Mesendoderm (in vitro differentiated cells): ENCODE results near the gene PPP1R12B.
A peak's percentile ranks its signal among the peaks of the same experiment; 100 is the strongest.
"Not testable (repeated sequence)": the region's sequence is repeated elsewhere in the genome, so short reads cannot be mapped to it uniquely, and the experiment has no call there.

Source experiments
- DNase-seq: peaks from one replicate; pipeline ENCODE4 v3.0.0; 2013
- H2AK5ac ChIP-seq: 2 replicates; pipeline ENCODE4 v1.6.1; 2013; ENCODE audit warnings: low read length, inconsistent platforms
- H2BK120ac ChIP-seq: 2 replicates; pipeline ENCODE4 v1.6.1; 2013; ENCODE audit warnings: low read depth, mild to moderate bottlenecking, low read length, moderate library complexity, mixed read lengths
- H2BK15ac ChIP-seq: replicated peaks from 2 replicates; pipeline ENCODE4 v1.6.1; 2013; ENCODE audit warnings: low read depth, mild to moderate bottlenecking, moderate library complexity
- H2BK5ac ChIP-seq: 2 replicates; pipeline ENCODE4 v1.6.1; 2013; ENCODE audit warnings: low read length, inconsistent platforms
- H3K18ac ChIP-seq: 2 replicates; pipeline ENCODE4 v1.6.1; 2013; ENCODE audit warnings: mild to moderate bottlenecking, low read length, mixed read lengths
- H3K23ac ChIP-seq: one replicate; pipeline ENCODE4 v1.6.1; 2013; ENCODE audit warnings: low read length
- H3K27ac ChIP-seq: 2 replicates; pipeline ENCODE4 v1.5.1; 2013; ENCODE audit warnings: low read depth, mild to moderate bottlenecking, inconsistent platforms, low read length, moderate library complexity
- H3K27me3 ChIP-seq: 2 replicates; pipeline ENCODE4 v1.6.1; 2013; ENCODE audit warnings: low read length, control low read depth, mild to moderate bottlenecking, inconsistent platforms; ENCODE audit not compliant: insufficient read depth, poor library complexity
- H3K36me3 ChIP-seq: 2 replicates; pipeline ENCODE4 v1.6.1; 2013; ENCODE audit warnings: low read length, inconsistent platforms; ENCODE audit not compliant: control insufficient read depth, insufficient read depth
- H3K4ac ChIP-seq: one replicate; pipeline ENCODE4 v1.6.1; 2013; ENCODE audit warnings: low read depth, mild to moderate bottlenecking, low read length, moderate library complexity
- H3K4me1 ChIP-seq: 2 replicates; pipeline ENCODE4 v1.6.1; 2013; ENCODE audit warnings: low read depth, low read length, inconsistent platforms; ENCODE audit not compliant: control insufficient read depth
- H3K4me2 ChIP-seq: 2 replicates; pipeline ENCODE4 v1.6.1; 2013; ENCODE audit warnings: low read length
- H3K4me3 ChIP-seq: 2 replicates; pipeline ENCODE4 v1.5.1; 2013; ENCODE audit warnings: mild to moderate bottlenecking, low read length
- H3K56ac ChIP-seq: one replicate; pipeline ENCODE4 v1.6.1; 2013; ENCODE audit warnings: low read length
- H3K79me1 ChIP-seq: 2 replicates; pipeline ENCODE4 v1.6.1; 2013; ENCODE audit warnings: low read length, inconsistent platforms
- H3K79me2 ChIP-seq: 2 replicates; pipeline ENCODE4 v1.6.1; 2013; ENCODE audit warnings: mild to moderate bottlenecking, low read length; ENCODE audit not compliant: control insufficient read depth, insufficient read depth
- H3K9ac ChIP-seq: 2 replicates; pipeline ENCODE4 v1.6.1; 2013; ENCODE audit warnings: low read length, inconsistent platforms
- H4K5ac ChIP-seq: one replicate; pipeline ENCODE4 v1.6.1; 2013; ENCODE audit warnings: low read length
- H4K8ac ChIP-seq: one replicate; pipeline ENCODE4 v1.6.1; 2013; ENCODE audit warnings: low read depth, mild to moderate bottlenecking, control low read depth, low read length, moderate library complexity
- WGBS: extraction: QIAGEN DNeasy Blood & Tissue Kit; methylation state at CpG from one replicate; pipeline ENCODE4 v1.1.7; 2013; ENCODE audit warnings: low lambda C conversion rate, missing lambda C conversion rate; ENCODE audit not compliant: insufficient coverage; ENCODE audit errors: extremely low coverage; 5-methylcytosine and 5-hydroxymethylcytosine counted together

The PPP1R12B gene

GRCh38 chr1:202624088-202624780, 275.7 kb downstream of the PPP1R12B start:
- H3K9ac ChIP-seq = no peak overlapping the region
- H3K4ac ChIP-seq = no peak overlapping the region
- H2BK15ac ChIP-seq = no peak overlapping the region
- H2BK120ac ChIP-seq = no peak overlapping the region
- no peak overlapping the region for H3K27ac ChIP-seq
- no peaks in the 10 kb centered on the region for H3K79me1 ChIP-seq
- no peak overlapping the region for H4K8ac ChIP-seq
- H3K36me3 ChIP-seq = no peaks in the 10 kb centered on the region
- no peaks in the 10 kb centered on the region for H3K27me3 ChIP-seq
- 100% methylated on average over 5 of the region's 7 CpGs for WGBS
- H3K18ac ChIP-seq = no peak overlapping the region
- no peak overlapping the region for H2BK5ac ChIP-seq
- no peak overlapping the region for H3K23ac ChIP-seq
- no peak overlapping the region for H3K56ac ChIP-seq
- no peak overlapping the region for H3K4me3 ChIP-seq
- H3K4me2 ChIP-seq = no peak overlapping the region
- H3K4me1 ChIP-seq = peaks cover 3% of the 10 kb centered on the region
- no peak overlapping the region for H2AK5ac ChIP-seq
- H4K5ac ChIP-seq = no peak overlapping the region
- DNase-seq = no peak
- no peaks in the 10 kb centered on the region for H3K79me2 ChIP-seq

GRCh38 chr1:202624781-202625108, 276.2 kb downstream of the PPP1R12B start:
- Histone ChIP-seq H3K56ac (no peak overlapping the region), H2BK120ac (no peak overlapping the region), H3K18ac (no peak overlapping the region), H3K79me1 (no peaks in the 10 kb centered on the region), H3K79me2 (no peaks in the 10 kb centered on the region), H2BK15ac (no peak overlapping the region), H3K27ac (no peak overlapping the region), H3K27me3 (no peaks in the 10 kb centered on the region), H3K23ac (no peak overlapping the region), H4K8ac (no peak overlapping the region), H3K9ac (no peak overlapping the region), H2BK5ac (no peak overlapping the region), H4K5ac (no peak overlapping the region), H3K36me3 (no peaks in the 10 kb centered on the region), H3K4me3 (no peak overlapping the region), H3K4me1 (peaks cover 3% of the 10 kb centered on the region), H3K4me2 (no peak overlapping the region), H2AK5ac (no peak overlapping the region), H3K4ac (no peak overlapping the region)
- WGBS = 100% methylated on average over 1 of the region's 1 CpG
- DNase-seq = peak; percentile 39

GRCh38 chr1:202625416-202626360, 277.2 kb downstream of the PPP1R12B start:
- no CpG with 5 or more reads among the region's 28 CpGs for WGBS
- Histone ChIP-seq H3K56ac (no peak overlapping the region), H4K5ac (no peak overlapping the region), H3K4ac (no peak overlapping the region), H3K36me3 (no peaks in the 10 kb centered on the region), H3K23ac (no peak overlapping the region), H3K4me1 (peaks cover 3% of the 10 kb centered on the region), H3K4me2 (no peak overlapping the region), H3K9ac (no peak overlapping the region), H3K18ac (no peak overlapping the region), H2BK120ac (no peak overlapping the region), H2BK5ac (no peak overlapping the region), H3K27ac (no peak overlapping the region), H3K79me2 (no peaks in the 10 kb centered on the region), H4K8ac (no peak overlapping the region), H3K79me1 (no peaks in the 10 kb centered on the region), H3K4me3 (no peak overlapping the region), H3K27me3 (no peaks in the 10 kb centered on the region), H2AK5ac (no peak overlapping the region), H2BK15ac (no peak overlapping the region)
- peak; percentile 81 for DNase-seq

- H3K79me2 ChIP-seq, H4K8ac ChIP-seq, H3K36me3 ChIP-seq, H3K18ac ChIP-seq, H4K5ac ChIP-seq, H2BK5ac ChIP-seq, H3K27ac ChIP-seq, H3K79me1 ChIP-seq, H2AK5ac ChIP-seq, H3K56ac ChIP-seq, H3K4me1 ChIP-seq, H2BK120ac ChIP-seq, H3K4me3 ChIP-seq, H3K23ac ChIP-seq, H3K9ac ChIP-seq, H2BK15ac ChIP-seq, H3K27me3 ChIP-seq, H3K4me2 ChIP-seq, H3K4ac ChIP-seq: not testable (repeated sequence)
- no CpG with 5 or more reads among the region's 7 CpGs for WGBS
- peak; percentile 44 for DNase-seq
Measured at GRCh38 chr1:202627036-202627435, 278.5 kb downstream of the PPP1R12B start.

GRCh38 chr1:202627841-202628565, 279.5 kb downstream of the PPP1R12B start:
- H3K4me1 ChIP-seq = peaks cover 3% of the 10 kb centered on the region
- H2BK15ac ChIP-seq = no peak overlapping the region
- no peak overlapping the region for H3K4ac ChIP-seq
- no peak overlapping the region for H3K4me2 ChIP-seq
- no peak overlapping the region for H3K9ac ChIP-seq
- no peak overlapping the region for H3K18ac ChIP-seq
- H3K27me3 ChIP-seq = no peaks in the 10 kb centered on the region
- WGBS = no CpG with 5 or more reads among the region's 13 CpGs
- no peak overlapping the region for H2BK5ac ChIP-seq
- H3K79me2 ChIP-seq = no peaks in the 10 kb centered on the region
- H4K5ac ChIP-seq = no peak overlapping the region
- H3K4me3 ChIP-seq = no peak overlapping the region
- H2BK120ac ChIP-seq = no peak overlapping the region
- H3K23ac ChIP-seq = no peak overlapping the region
- no peaks in the 10 kb centered on the region for H3K36me3 ChIP-seq
- no peak overlapping the region for H3K27ac ChIP-seq
- no peak overlapping the region for H4K8ac ChIP-seq
- no peak overlapping the region for H3K56ac ChIP-seq
- DNase-seq = no peak
- no peak overlapping the region for H2AK5ac ChIP-seq
- no peaks in the 10 kb centered on the region for H3K79me1 ChIP-seq
